OCI-LY1 (cell line): ENCODE measurements around the gene MS4A10.

Experiments
- H2AFZ ChIP-seq: fragments of 200-600 bp; sonication (generic), shearing (Covaris generic); 2 replicates; pipeline ENCODE4 v1.6.0; 2014; ENCODE audit warnings: antibody characterized with exemption, mild to moderate bottlenecking, low read length
- H3F3A ChIP-seq: fragments of 200-600 bp; sonication (generic), shearing (Covaris generic); 2 replicates; pipeline ENCODE4 v1.6.0; 2014; ENCODE audit warnings: mild to moderate bottlenecking, antibody characterized with exemption, low read length, moderate library complexity; ENCODE audit not compliant: insufficient read depth
- H3K27ac ChIP-seq: fragments of 200-600 bp; sonication (generic); 2 replicates; pipeline ENCODE4 v1.5.1; 2014; ENCODE audit warnings: low read length, mixed run types, mild to moderate bottlenecking, low read depth; ENCODE audit not compliant: poor library complexity, severe bottlenecking
- H3K27me3 ChIP-seq: fragments of 200-600 bp; sonication (generic); 2 replicates; pipeline ENCODE4 v1.6.0; 2014; ENCODE audit warnings: antibody characterized with exemption, mild to moderate bottlenecking, low read length, moderate library complexity; ENCODE audit not compliant: insufficient read depth
- H3K36me3 ChIP-seq: fragments of 200-600 bp; sonication (generic); 2 replicates; pipeline ENCODE4 v1.6.1; 2014; ENCODE audit warnings: mild to moderate bottlenecking, antibody characterized with exemption, low read length, moderate library complexity, mixed read lengths; ENCODE audit not compliant: insufficient read depth
- H3K4me1 ChIP-seq: fragments of 200-600 bp; sonication (generic); 2 replicates; pipeline ENCODE4 v1.5.1; 2014; ENCODE audit warnings: mild to moderate bottlenecking, low read length, moderate library complexity; ENCODE audit not compliant: insufficient read depth, severe bottlenecking
- H3K4me2 ChIP-seq: fragments of 200-600 bp; sonication (generic), shearing (Covaris generic); 2 replicates; pipeline ENCODE4 v1.6.1; 2014; ENCODE audit warnings: low read length
- H3K4me3 ChIP-seq: fragments of 200-600 bp; sonication (generic); 2 replicates; pipeline ENCODE4 v1.5.1; 2014; ENCODE audit warnings: low read length, low read depth, mild to moderate bottlenecking, mixed read lengths; ENCODE audit not compliant: poor library complexity, severe bottlenecking
- H3K79me2 ChIP-seq: fragments of 200-600 bp; shearing (Covaris generic); 2 replicates; pipeline ENCODE4 v1.6.1; 2016; ENCODE audit warnings: mixed run types, low read length, mixed read lengths; ENCODE audit not compliant: insufficient read depth
- H3K9ac ChIP-seq: fragments of 200-600 bp; sonication (generic), shearing (Covaris generic); 2 replicates; pipeline ENCODE4 v1.6.1; 2014; ENCODE audit warnings: mild to moderate bottlenecking, low read length, mixed read lengths
- H3K9me2 ChIP-seq: fragments of 200-600 bp; sonication (generic), shearing (Covaris generic); 2 replicates; pipeline ENCODE4 v1.6.1; 2014; ENCODE audit warnings: low read depth, mild to moderate bottlenecking, low read length, mixed read lengths
- H3K9me3 ChIP-seq: fragments of 200-600 bp; shearing (Covaris generic); 2 replicates; pipeline ENCODE4 v1.6.1; 2014; ENCODE audit warnings: low read length, mixed read lengths
- H4K20me1 ChIP-seq: fragments of 200-600 bp; sonication (generic), shearing (Covaris generic); 2 replicates; pipeline ENCODE4 v1.6.0; 2016; ENCODE audit warnings: mild to moderate bottlenecking, low read length; ENCODE audit not compliant: insufficient read depth
- CTCF ChIP-seq: fragments of 200-600 bp; sonication (generic), shearing (Covaris generic); IDR thresholded peaks from 2 replicates; pipeline ENCODE4 v1.5.1; 2017; ENCODE audit warnings: mild to moderate bottlenecking, antibody characterized with exemption, low read length, moderate library complexity, mixed read lengths
- EZH2 ChIP-seq: fragments of 200-600 bp; sonication (generic), shearing (Covaris generic); IDR thresholded peaks from 2 replicates; pipeline ENCODE4 v1.8.0; 2017; ENCODE audit warnings: borderline replicate concordance, mixed run types, mild to moderate bottlenecking, antibody characterized with exemption, low read length, moderate library complexity, mixed read lengths

Gene MS4A10

GRCh38 chr11:60790726-60791125, 5.6 kb downstream of the MS4A10 start:
- Histone ChIP-seq H3K9ac (no peak overlapping the region), H3K9me2 (no peaks in the 10 kb centered on the region), H3K27me3 (peaks cover 15% of the 10 kb centered on the region; the same call in 1 of the 2 replicates), H3K36me3 (no peaks in the 10 kb centered on the region), H3K27ac (no peak overlapping the region), H3K4me1 (no peaks in the 10 kb centered on the region), H3K4me2 (no peak overlapping the region), H3K9me3 (0 out of 2 replicates have a peak, but pooled peaks cover 4% of the 10 kb centered on the region), H3K4me3 (no peak overlapping the region), H3K79me2 (no peaks in the 10 kb centered on the region), H3F3A (no peaks in the 10 kb centered on the region), H4K20me1 (no peaks in the 10 kb centered on the region), H2AFZ (no peak overlapping the region)
- TF ChIP-seq CTCF, result no peak
- no peak for TF ChIP-seq EZH2

GRCh38 chr11:60791153-60791933, 6.2 kb downstream of the MS4A10 start:
- Histone ChIP-seq H3F3A (no peaks in the 10 kb centered on the region), H3K79me2 (no peaks in the 10 kb centered on the region), H4K20me1 (no peaks in the 10 kb centered on the region), H3K4me3 (no peak overlapping the region), H3K4me2 (no peak overlapping the region), H3K27me3 (peaks cover 15% of the 10 kb centered on the region; the same call in 1 of the 2 replicates), H3K9ac (no peak overlapping the region), H2AFZ (no peak overlapping the region), H3K9me3 (0 out of 2 replicates have a peak, but pooled peaks cover 4% of the 10 kb centered on the region), H3K36me3 (no peaks in the 10 kb centered on the region), H3K27ac (no peak overlapping the region), H3K4me1 (no peaks in the 10 kb centered on the region), H3K9me2 (no peaks in the 10 kb centered on the region)
- TF ChIP-seq CTCF, result no peak
- TF ChIP-seq EZH2, result no peak

GRCh38 chr11:60792521-60792920, 7.4 kb downstream of the MS4A10 start:
- Histone ChIP-seq H3K27me3 (peaks cover 15% of the 10 kb centered on the region; the same call in 1 of the 2 replicates), H2AFZ (no peak overlapping the region), H3K9me2 (no peaks in the 10 kb centered on the region)

More at GRCh38 chr11:60792521-60792920, 7.4 kb downstream of the MS4A10 start:
- H3F3A ChIP-seq, result no peaks in the 10 kb centered on the region
- H3K4me1 ChIP-seq, result no peaks in the 10 kb centered on the region
- no peaks in the 10 kb centered on the region for H3K36me3 ChIP-seq
- no peak overlapping the region for H3K4me3 ChIP-seq
- 0 out of 2 replicates have a peak, but pooled peaks cover 4% of the 10 kb centered on the region for H3K9me3 ChIP-seq
- no peaks in the 10 kb centered on the region for H3K79me2 ChIP-seq
- no peak overlapping the region for H3K4me2 ChIP-seq
- TF ChIP-seq EZH2, result no peak
- TF ChIP-seq CTCF, result no peak
- H4K20me1 ChIP-seq, result no peaks in the 10 kb centered on the region
- no peak overlapping the region for H3K9ac ChIP-seq
- no peak overlapping the region for H3K27ac ChIP-seq
